Tibial nerve (tissue), 4 donors: ENCODE data around the gene PTPRD. TPM values are rescaled to one million over a fixed set of nuclear protein-coding genes. Genes with fewer than 3 reads are reported as not detected.
A peak's percentile ranks its signal among the peaks of the same experiment; 100 is the strongest.
"Not testable (repeated sequence)": the region's sequence is repeated elsewhere in the genome, so short reads cannot be mapped to it uniquely, and the experiment has no call there.

Experiments used
- DNase-seq, 2 donors: peaks; one replicate each; pipeline ENCODE4 v3.0.0-alpha.2; 2019; ENCODE audit warnings: low spot score in 2 of 2
- H3K27ac ChIP-seq, 4 donors: fragments of 200-600 bp; sonication (generic) in 3 of 4; one replicate each; pipeline ENCODE4 v1.5.1; 2017 to 2019; ENCODE audit warnings: mild to moderate bottlenecking in 1 of 4
- H3K27me3 ChIP-seq, 2 donors: fragments of 200-600 bp; sonication (generic) in 1 of 2; one replicate each; pipeline versions ENCODE4 v1.5.1 to v1.6.0; 2017 to 2019
- H3K36me3 ChIP-seq, 3 donors: fragments of 200-600 bp; sonication (generic); one replicate each; pipeline ENCODE4 v1.5.1; 2018 to 2019
- H3K4me1 ChIP-seq, 4 donors: fragments of 200-600 bp; sonication (generic) in 3 of 4; one replicate each; pipeline ENCODE4 v1.5.1; 2017 to 2019
- H3K4me3 ChIP-seq, 4 donors: fragments of 200-600 bp; sonication (generic) in 3 of 4; one replicate each; pipeline ENCODE4 v1.5.1; 2017 to 2019; ENCODE audit warnings: mild to moderate bottlenecking in 1 of 4, moderate library complexity in 1 of 4
- H3K9me3 ChIP-seq, 4 donors: fragments of 200-600 bp; sonication (generic) in 3 of 4; one replicate each; pipeline ENCODE4 v1.5.1; 2017 to 2019
- CTCF ChIP-seq, 5 experiments: fragments of 200-600 bp in 3 of 5; fragments of 450-650 bp in 2 of 5; sonication (generic) in 3 of 5; IDR thresholded peaks; one replicate each; pipeline ENCODE4 v1.5.1; 2016 to 2019; ENCODE audit warnings: antibody characterized with exemption in 5 of 5, mild to moderate bottlenecking in 3 of 5, moderate library complexity in 2 of 5
- EP300 ChIP-seq, 2 donors: sonication (generic); formaldehyde crosslinking; IDR thresholded peaks; one replicate each; pipeline ENCODE4 v1.6.1; 2017; ENCODE audit warnings: antibody characterized with exemption in 2 of 2, mild to moderate bottlenecking in 1 of 2
- POLR2A ChIP-seq, 2 donors: fragments of 450-650 bp; IDR thresholded peaks; one replicate each; pipeline ENCODE4 v1.6.1; 2017; ENCODE audit warnings: antibody characterized with exemption in 2 of 2, mild to moderate bottlenecking in 2 of 2, moderate library complexity in 2 of 2
- WGBS, 2 donors: methylation state at CpG; one replicate each; pipeline ENCODE4 v1.1.5; 2018; 5-methylcytosine and 5-hydroxymethylcytosine counted together
- total RNA-seq, 4 donors: library from RNA; depleted of rRNA; stranded (reverse); fragments of >200 nt; gene quantifications; one replicate each; pipeline ENCODE4 v1.1.0, GENCODE V29; 2016

The PTPRD gene
- total RNA-seq, 4 donors from 2014 or later = 1.7 to 13.2 (median 5.1) TPM

- H3K27me3 ChIP-seq = no peaks in the 10 kb centered on the region
- H3K4me1 ChIP-seq = no peaks in the 10 kb centered on the region
- no peaks in the 10 kb centered on the region for H3K36me3 ChIP-seq
- peak in 1 of 2 donors; percentile 12 for DNase-seq
- H3K4me3 ChIP-seq = no peak overlapping the region
- H3K27ac ChIP-seq = no peak overlapping the region
- TF ChIP-seq CTCF (IDR thresholded peaks at IDR 0.05) (peak in 2 of 5 experiments; percentile 28 to 50), POLR2A (IDR thresholded peaks at IDR 0.05) (no peak)
- no peaks in the 10 kb centered on the region for H3K9me3 ChIP-seq
- 39 to 44% methylated on average over 3 of the region's 3 CpGs for WGBS, 2 donors
Measured at GRCh38 chr9:10366171-10366779, 246.5 kb downstream of the PTPRD start.

- no peak for DNase-seq
- no peaks in the 10 kb centered on the region for H3K4me1 ChIP-seq
- no peaks in the 10 kb centered on the region for H3K36me3 ChIP-seq
- WGBS, 2 donors = 88 to 89% methylated on average over 3 of the region's 3 CpGs
- H3K27ac ChIP-seq = no peak overlapping the region
- no peak overlapping the region for H3K4me3 ChIP-seq
- H3K27me3 ChIP-seq = no peaks in the 10 kb centered on the region
- H3K9me3 ChIP-seq = no peaks in the 10 kb centered on the region
- no peak for TF ChIP-seq EP300 (IDR thresholded peaks at IDR 0.05)
Measured at GRCh38 chr9:10354591-10354990, 258.2 kb downstream of the PTPRD start.

GRCh38 chr9:10345621-10346020 is 267.2 kb downstream of the PTPRD start:
- not testable (repeated sequence) for DNase-seq, H3K27ac ChIP-seq, H3K36me3 ChIP-seq, H3K9me3 ChIP-seq, H3K4me3 ChIP-seq, H3K4me1 ChIP-seq, H3K27me3 ChIP-seq
- 71 to 72% methylated on average over 5 of the region's 5 CpGs for WGBS, 2 donors

GRCh38 chr9:10341057-10341456 is 271.7 kb downstream of the PTPRD start:
- no peaks in the 10 kb centered on the region for H3K36me3 ChIP-seq
- no peak for DNase-seq
- 93 to 97% methylated on average over 2 of the region's 2 CpGs for WGBS, 2 donors
- no peak for TF ChIP-seq EP300 (IDR thresholded peaks at IDR 0.05)
- TF ChIP-seq POLR2A (IDR thresholded peaks at IDR 0.05) = no peak
- no peak for TF ChIP-seq CTCF (IDR thresholded peaks at IDR 0.05)
- no peak overlapping the region for H3K27ac ChIP-seq
- peaks cover 0 to 4% (median 0%) of the 10 kb centered on the region in 4 donors for H3K9me3 ChIP-seq
- H3K4me3 ChIP-seq = no peak overlapping the region
- no peaks in the 10 kb centered on the region for H3K27me3 ChIP-seq
- H3K4me1 ChIP-seq = no peaks in the 10 kb centered on the region

- TF ChIP-seq POLR2A (IDR thresholded peaks at IDR 0.05) (no peak), CTCF (IDR thresholded peaks at IDR 0.05) (no peak), EP300 (IDR thresholded peaks at IDR 0.05) (no peak)
- no peak for DNase-seq
Measured at GRCh38 chr9:10339152-10339551, 273.6 kb downstream of the PTPRD start.

GRCh38 chr9:10331157-10331556 is 281.6 kb downstream of the PTPRD start:
- H3K4me3 ChIP-seq = no peak overlapping the region
- no peak for TF ChIP-seq CTCF (IDR thresholded peaks at IDR 0.05)
- TF ChIP-seq EP300 (IDR thresholded peaks at IDR 0.05) = no peak
- TF ChIP-seq POLR2A (IDR thresholded peaks at IDR 0.05) = no peak
- H3K27ac ChIP-seq = no peak overlapping the region
- no peaks in the 10 kb centered on the region for H3K27me3 ChIP-seq
- H3K4me1 ChIP-seq = no peaks in the 10 kb centered on the region
- WGBS, 2 donors = 31 to 33% methylated on average over 2 of the region's 2 CpGs
- H3K36me3 ChIP-seq = no peaks in the 10 kb centered on the region
- no peaks in the 10 kb centered on the region for H3K9me3 ChIP-seq
- DNase-seq = no peak

More at GRCh38 chr9:10339152-10339551, 273.6 kb downstream of the PTPRD start:
- Histone ChIP-seq H3K9me3 (peaks cover 0 to 1% (median 0%) of the 10 kb centered on the region in 4 donors), H3K36me3 (no peaks in the 10 kb centered on the region), H3K27ac (no peak overlapping the region), H3K4me3 (no peak overlapping the region), H3K27me3 (no peaks in the 10 kb centered on the region), H3K4me1 (no peaks in the 10 kb centered on the region)
